Neutrophil (primary cell): ENCODE data around the gene PRSS2.
"Not testable (repeated sequence)": the region's sequence is repeated elsewhere in the genome, so short reads cannot be mapped to it uniquely, and the experiment has no call there.

Experiments used
- H3K27ac ChIP-seq: fragments of 200-600 bp; sonication (generic); 2 replicates; pipeline ENCODE4 v1.5.1; 2016; ENCODE audit warnings: mild to moderate bottlenecking, moderate library complexity
- H3K27me3 ChIP-seq: fragments of 200-600 bp; sonication (generic); 2 replicates; pipeline ENCODE4 v1.6.0; 2016; ENCODE audit warnings: mild to moderate bottlenecking
- H3K36me3 ChIP-seq: fragments of 200-600 bp; sonication (generic); 2 replicates; pipeline ENCODE4 v1.5.1; 2017
- H3K4me1 ChIP-seq, 2 experiments: fragments of 200-600 bp in 1 of 2; sonication (generic) in 1 of 2; 1 replicate in 1 of 2; 2 replicates in 1 of 2; pipeline versions ENCODE4 v1.5.1 to v1.6.1; 2013 to 2016; ENCODE audit warnings: low read depth in 1 of 2, low read length in 1 of 2, mild to moderate bottlenecking in 1 of 2, moderate library complexity in 1 of 2; ENCODE audit not compliant: control insufficient read depth in 1 of 2, insufficient read depth in 1 of 2
- H3K4me3 ChIP-seq, 2 experiments: fragments of 200-600 bp in 1 of 2; sonication (generic) in 1 of 2; 1 replicate in 1 of 2; 2 replicates in 1 of 2; pipeline ENCODE4 v1.5.1; 2013 to 2016; ENCODE audit warnings: low read depth in 1 of 2, low read length in 1 of 2, mild to moderate bottlenecking in 1 of 2, moderate library complexity in 1 of 2
- H3K9me3 ChIP-seq: fragments of 200-600 bp; sonication (generic); 2 replicates; pipeline ENCODE4 v1.5.1; 2016
- CTCF ChIP-seq: fragments of 200-600 bp; sonication (generic); IDR thresholded peaks from 2 replicates; pipeline ENCODE4 v1.5.1; 2016; ENCODE audit warnings: antibody characterized with exemption

Gene PRSS2

GRCh38 chr7:142740786-142741185 is 30.0 kb upstream of the PRSS2 start:
- no peak for TF ChIP-seq CTCF
- no peaks in the 10 kb centered on the region for H3K9me3 ChIP-seq
- no peak overlapping the region for H3K27ac ChIP-seq
- peaks cover 0 to 3% of the 10 kb centered on the region in 2 experiments for H3K4me1 ChIP-seq
- no peaks in the 10 kb centered on the region for H3K36me3 ChIP-seq
- no peak overlapping the region for H3K4me3 ChIP-seq
- H3K27me3 ChIP-seq: no peaks in the 10 kb centered on the region

- H3K4me3 ChIP-seq, H3K27ac ChIP-seq: not testable (repeated sequence)
These were observed 28.8 kb upstream of the PRSS2 start for GRCh38 chr7:142741932-142742331.

GRCh38 chr7:142745091-142745635 is 25.6 kb upstream of the PRSS2 start:
- TF ChIP-seq CTCF: no peak
- Histone ChIP-seq H3K36me3 (no peaks in the 10 kb centered on the region), H3K4me1 (peaks cover 0 to 3% of the 10 kb centered on the region in 2 experiments), H3K4me3 (no peak overlapping the region), H3K9me3 (no peaks in the 10 kb centered on the region), H3K27ac (no peak overlapping the region), H3K27me3 (no peaks in the 10 kb centered on the region)

More at GRCh38 chr7:142741932-142742331, 28.8 kb upstream of the PRSS2 start:
- not testable (repeated sequence) for H3K4me1 ChIP-seq, H3K36me3 ChIP-seq, H3K27me3 ChIP-seq, H3K9me3 ChIP-seq

DNA sequence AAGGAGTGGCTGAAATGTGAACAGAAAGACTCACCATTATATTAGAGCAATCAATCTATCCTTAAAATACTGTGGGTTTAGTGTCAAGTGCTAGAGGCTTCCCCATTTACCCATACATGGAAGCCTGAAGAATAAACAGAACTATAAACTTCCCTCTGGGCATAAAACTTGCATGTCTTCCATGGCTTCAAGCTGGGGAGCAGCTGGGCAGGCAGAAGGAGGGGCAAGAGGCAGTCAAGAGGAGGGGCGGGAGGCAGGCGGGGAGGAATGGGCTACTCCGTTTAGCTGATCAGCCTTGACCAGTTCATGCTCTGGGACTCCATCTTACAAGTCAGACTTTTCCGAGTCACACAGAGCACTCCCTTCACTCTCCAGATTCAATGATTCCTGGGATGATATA is 25.0 kb upstream of the PRSS2 start:
- H3K27ac ChIP-seq: no peak overlapping the region
- H3K36me3 ChIP-seq: no peaks in the 10 kb centered on the region
- TF ChIP-seq CTCF: no peak

DNA sequence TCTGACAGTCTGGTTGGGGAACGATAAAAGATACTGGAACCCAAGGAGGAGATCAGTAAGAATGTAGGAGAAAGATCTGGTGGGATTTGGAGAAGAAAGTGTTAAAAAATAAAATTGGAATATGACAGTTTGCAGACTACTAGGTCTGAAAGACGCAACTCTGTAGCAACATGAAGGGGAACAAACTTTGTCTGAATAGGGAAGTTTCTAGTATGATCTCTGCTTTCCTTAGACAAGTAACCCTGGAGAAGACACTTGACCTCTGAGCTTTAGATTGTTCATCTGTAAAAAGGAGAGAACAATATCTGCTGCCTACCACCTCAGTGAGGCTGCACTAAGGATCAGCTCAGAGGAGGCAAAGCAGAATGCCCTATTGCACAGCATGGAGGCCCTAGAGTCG is 24.5 kb upstream of the PRSS2 start:
- H3K27ac ChIP-seq: no peak overlapping the region
- no peaks in the 10 kb centered on the region for H3K9me3 ChIP-seq
- H3K27me3 ChIP-seq: no peaks in the 10 kb centered on the region
- no peaks in the 10 kb centered on the region for H3K36me3 ChIP-seq
- H3K4me1 ChIP-seq: peaks cover 0 to 3% of the 10 kb centered on the region in 2 experiments
- H3K4me3 ChIP-seq: no peak overlapping the region
- TF ChIP-seq CTCF: no peak

More for the DNA sequence above, 25.0 kb upstream of the PRSS2 start:
- peaks cover 0 to 3% of the 10 kb centered on the region in 2 experiments for H3K4me1 ChIP-seq
- H3K4me3 ChIP-seq: no peak overlapping the region
- H3K27me3 ChIP-seq: no peaks in the 10 kb centered on the region
- H3K9me3 ChIP-seq: no peaks in the 10 kb centered on the region

DNA sequence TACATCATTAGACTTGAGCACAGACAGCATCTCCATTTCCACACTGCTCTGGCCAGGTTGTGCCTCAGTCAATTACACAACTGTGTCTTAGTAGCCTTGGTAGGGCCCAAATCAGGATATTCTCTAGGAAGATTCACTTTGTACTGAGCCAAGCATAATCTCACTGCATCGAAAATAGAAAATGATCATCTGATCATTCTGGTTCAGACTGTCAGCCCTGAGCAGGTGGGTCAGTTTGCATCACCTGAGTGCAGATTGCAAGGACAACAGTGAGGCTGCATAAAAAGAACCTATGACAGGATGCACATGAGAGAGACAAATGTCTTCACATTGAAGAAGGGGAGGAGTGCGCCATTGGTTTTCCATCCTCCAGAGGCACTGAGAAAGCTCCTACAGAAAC is 22.4 kb upstream of the PRSS2 start:
- not testable (repeated sequence) for H3K4me3 ChIP-seq, H3K27ac ChIP-seq, H3K36me3 ChIP-seq, H3K4me1 ChIP-seq, H3K27me3 ChIP-seq, H3K9me3 ChIP-seq
